SK-N-MC (cell line): Measurements from ENCODE around the gene YWHAE.

Experiments used
- DNase-seq: peaks from one replicate; pipeline ENCODE4 v3.0.0-alpha.2; 2011; ENCODE audit warnings: low read depth, low spot score
- H3K27ac ChIP-seq: fragments of 200-600 bp; sonication (generic); 2 replicates; pipeline ENCODE4 v1.5.1; 2016; ENCODE audit warnings: mixed run types
- H3K36me3 ChIP-seq: fragments of 200-600 bp; sonication (generic); 2 replicates; pipeline ENCODE4 v1.6.1; 2017; ENCODE audit warnings: antibody characterized with exemption, low read length, mixed read lengths; ENCODE audit not compliant: insufficient read depth
- H3K4me3 ChIP-seq: fragments of 200-600 bp; sonication (generic); 2 replicates; pipeline ENCODE4 v1.5.1; 2016
- H3K9ac ChIP-seq: fragments of 200-600 bp; sonication (generic); 2 replicates; pipeline ENCODE4 v1.8.0; 2017; ENCODE audit warnings: mixed run types, mixed read lengths; ENCODE audit not compliant: insufficient read length
- H3K9me3 ChIP-seq: fragments of 200-600 bp; sonication (generic); 2 replicates; pipeline ENCODE4 v1.6.1; 2017; ENCODE audit warnings: low read depth, mild to moderate bottlenecking, antibody characterized with exemption, low read length, moderate library complexity, mixed read lengths
- EZH2 ChIP-seq: fragments of 200-600 bp; sonication (generic); IDR thresholded peaks from one replicate; pipeline ENCODE4 v1.6.1; 2017; ENCODE audit warnings: antibody characterized with exemption
- FOXP2 ChIP-seq: optimal IDR thresholded peaks from 2 replicates; pipeline ENCODE3; 2011; ENCODE audit warnings: mild to moderate bottlenecking, moderate library complexity; ENCODE audit not compliant: insufficient read depth; ENCODE audit errors: extremely low read length, control extremely low read depth
- POLR2AphosphoS5 ChIP-seq: IDR thresholded peaks from 2 replicates; pipeline ENCODE4 v1.6.1; 2012; ENCODE audit warnings: mild to moderate bottlenecking, low read depth, low read length, borderline replicate concordance

YWHAE gene

DNA sequence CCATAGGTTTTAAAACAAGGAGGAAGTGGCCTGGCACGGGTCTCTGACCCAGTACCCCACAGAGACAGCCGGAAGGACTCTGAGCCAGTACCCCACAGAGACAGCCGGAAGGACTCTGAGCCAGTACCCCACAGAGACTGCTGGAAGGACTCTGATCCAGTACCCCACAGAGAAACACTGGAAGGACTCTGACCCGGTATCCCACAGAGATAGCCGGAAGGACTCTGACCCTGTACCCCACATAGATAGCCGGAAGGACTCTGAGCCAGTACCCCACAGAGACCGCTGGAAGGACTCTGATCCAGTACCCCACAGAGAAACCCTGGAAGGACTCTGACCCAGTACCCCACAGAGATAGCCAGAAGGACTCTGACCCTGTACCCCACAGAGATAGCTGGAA is 71.6 kb downstream of the YWHAE start:
- DNase-seq = no peak
- H3K9me3 ChIP-seq = no peaks in the 10 kb centered on the region
- TF ChIP-seq POLR2AphosphoS5 (no peak), FOXP2 (no peak), EZH2 (no peak)
- H3K4me3 ChIP-seq = no peak overlapping the region
- H3K27ac ChIP-seq = no peak overlapping the region
- no peak overlapping the region for H3K9ac ChIP-seq
- H3K36me3 ChIP-seq = no peaks in the 10 kb centered on the region

DNA sequence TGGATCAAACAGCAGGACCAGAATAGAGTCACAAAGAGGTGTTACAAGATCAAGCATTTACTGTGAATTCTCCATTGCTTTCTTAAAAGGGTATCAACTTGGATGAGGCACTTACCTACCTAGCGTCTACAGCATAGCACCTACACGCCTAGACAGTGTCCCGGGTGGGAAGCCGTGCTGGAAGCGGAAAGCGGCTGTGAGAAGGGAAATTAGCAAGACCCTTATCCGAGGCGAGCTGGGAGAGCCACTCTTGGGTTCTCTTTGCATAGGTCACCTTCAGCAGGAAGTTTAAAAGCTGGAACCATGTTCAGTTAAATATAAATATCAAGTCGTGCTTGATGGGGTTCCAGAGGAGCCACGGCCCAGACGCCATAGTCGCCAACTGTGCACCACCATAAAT is 74.3 kb downstream of the YWHAE start:
- Histone ChIP-seq H3K4me3 (no peak overlapping the region), H3K9ac (no peak overlapping the region), H3K36me3 (no peaks in the 10 kb centered on the region), H3K27ac (no peak overlapping the region), H3K9me3 (no peaks in the 10 kb centered on the region)
- TF ChIP-seq POLR2AphosphoS5 (no peak), FOXP2 (no peak), EZH2 (no peak)
- DNase-seq = no peak

DNA sequence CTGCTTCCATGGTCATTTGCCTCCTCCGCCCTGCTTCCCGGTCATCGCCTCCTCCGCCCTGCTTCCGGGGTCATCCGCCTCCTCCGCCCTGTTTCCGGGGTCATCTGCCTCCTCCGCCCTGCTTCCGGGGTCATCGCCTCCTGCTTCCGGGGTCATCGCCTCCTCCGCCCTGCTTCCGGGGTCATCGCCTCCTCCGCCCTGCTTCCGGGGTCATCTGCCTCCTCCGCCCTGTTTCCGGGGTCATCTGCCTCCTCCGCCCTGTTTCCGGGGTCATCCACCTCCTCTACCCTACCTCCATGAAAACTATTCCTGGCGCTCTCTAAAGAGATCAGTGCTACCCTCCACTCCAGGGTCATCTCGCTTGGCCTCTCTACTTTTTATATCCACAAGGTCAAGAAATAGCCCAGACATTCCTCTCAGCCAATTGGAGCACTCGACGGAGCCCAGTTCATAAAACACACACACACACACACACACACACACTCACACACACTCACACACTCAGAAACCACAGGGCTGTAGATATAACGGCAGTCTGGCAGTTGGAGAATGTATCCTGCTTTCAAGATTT is 75.7 kb downstream of the YWHAE start:
- DNase-seq = no peak
- no peak for TF ChIP-seq POLR2AphosphoS5
- no peak for TF ChIP-seq FOXP2
- no peak for TF ChIP-seq EZH2
- Histone ChIP-seq H3K36me3 (no peaks in the 10 kb centered on the region), H3K4me3 (no peak overlapping the region), H3K9me3 (no peaks in the 10 kb centered on the region), H3K27ac (no peak overlapping the region), H3K9ac (no peak overlapping the region)

DNA sequence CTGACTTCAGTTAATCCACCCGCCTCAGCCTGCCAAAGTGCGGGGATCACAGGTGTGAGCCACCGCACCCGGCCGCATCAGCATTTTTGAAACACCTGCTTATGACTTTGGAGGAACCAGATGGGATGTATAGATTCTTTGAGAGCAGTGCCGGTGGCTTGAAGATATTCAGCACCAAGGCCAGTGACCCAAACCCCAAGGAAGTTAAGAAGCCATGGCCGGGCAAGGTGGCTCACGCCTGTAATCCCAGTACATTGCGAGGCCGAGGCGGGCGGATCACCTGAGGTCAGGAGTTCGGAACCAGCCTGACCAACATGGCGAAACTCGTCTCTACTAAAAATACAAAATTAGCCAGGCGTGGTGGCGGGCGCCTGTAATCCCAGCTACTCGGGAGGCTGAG is 76.7 kb downstream of the YWHAE start:
- Histone ChIP-seq H3K9me3 (no peaks in the 10 kb centered on the region), H3K9ac (no peak overlapping the region), H3K4me3 (no peak overlapping the region), H3K36me3 (no peaks in the 10 kb centered on the region), H3K27ac (no peak overlapping the region)
- TF ChIP-seq FOXP2 (no peak), POLR2AphosphoS5 (no peak), EZH2 (no peak)
- DNase-seq = no peak

DNA sequence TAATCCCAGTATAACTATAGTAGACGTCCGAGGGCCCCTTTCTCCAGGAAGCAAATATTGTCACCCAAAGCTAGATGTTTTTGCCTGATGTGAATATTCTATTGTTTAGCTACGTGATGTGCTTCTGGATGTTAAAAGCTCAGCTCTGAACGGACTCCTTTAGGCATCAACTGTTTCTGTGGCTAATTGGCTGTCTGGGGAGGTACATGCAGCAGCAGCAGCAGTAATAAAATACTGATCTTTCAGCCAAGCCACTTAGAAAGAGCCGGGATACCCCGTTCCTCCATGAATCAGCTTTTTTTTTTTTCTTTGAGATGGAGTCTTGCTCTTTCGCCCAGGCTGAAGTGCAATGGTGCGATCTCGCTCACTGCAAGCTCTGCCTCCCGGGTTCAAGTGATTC is 77.5 kb downstream of the YWHAE start:
- Histone ChIP-seq H3K9me3 (no peaks in the 10 kb centered on the region), H3K36me3 (no peaks in the 10 kb centered on the region), H3K4me3 (no peak overlapping the region), H3K27ac (no peak overlapping the region), H3K9ac (no peak overlapping the region)
- TF ChIP-seq POLR2AphosphoS5 (no peak), EZH2 (no peak), FOXP2 (no peak)
- DNase-seq = no peak

DNA sequence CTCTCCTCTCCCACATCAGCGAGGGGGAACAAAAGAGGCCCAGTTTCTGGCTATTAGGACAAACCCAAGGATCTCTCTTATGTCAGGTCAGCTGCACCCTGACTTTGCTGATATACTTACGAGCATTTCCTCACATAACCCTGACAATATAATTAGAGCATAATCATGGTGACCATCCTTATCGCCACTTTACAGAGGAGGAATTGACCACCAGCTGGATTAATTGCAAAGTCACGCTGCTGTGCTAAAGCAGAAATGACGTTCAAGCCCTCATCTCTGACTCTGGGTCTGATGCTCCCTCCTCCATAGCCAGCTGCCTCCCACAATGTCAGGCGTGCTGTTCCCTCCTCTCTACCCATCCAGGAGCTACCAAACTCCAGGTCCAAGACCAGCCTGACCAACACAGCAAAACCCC is 78.0 kb downstream of the YWHAE start:
- no peaks in the 10 kb centered on the region for H3K36me3 ChIP-seq

DNA sequence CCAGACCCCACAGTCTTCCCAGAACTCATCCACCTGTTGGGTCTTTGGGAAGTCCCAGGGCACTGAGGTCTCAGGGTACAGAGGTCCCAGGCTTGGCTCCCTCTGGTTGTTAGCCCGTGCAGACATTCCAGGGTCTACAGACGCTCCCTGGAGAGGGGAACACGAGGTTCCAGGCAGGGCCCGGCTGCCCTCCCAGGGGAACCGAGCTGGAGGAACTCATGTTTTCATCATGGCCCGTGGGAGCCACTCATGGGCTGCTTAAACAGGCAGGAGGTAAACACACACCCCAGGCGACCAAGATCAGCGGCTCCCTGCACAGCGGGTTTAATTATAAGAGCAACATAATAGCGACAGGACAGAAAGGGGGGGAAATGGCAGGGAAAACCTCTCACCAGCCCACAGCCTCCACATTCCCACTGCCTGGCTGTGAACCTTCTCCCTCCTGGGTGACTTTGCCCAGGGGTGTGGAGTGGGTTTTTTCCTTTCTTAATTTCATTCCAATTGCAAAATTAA is 84.1 kb downstream of the YWHAE start:
- no peak for DNase-seq
- H3K27ac ChIP-seq = no peak overlapping the region
- no peaks in the 10 kb centered on the region for H3K9me3 ChIP-seq
- peak overlapping the region; percentile 36; the same call in 1 of the 2 replicates for H3K4me3 ChIP-seq
- H3K9ac ChIP-seq = no peak overlapping the region
- no peak for TF ChIP-seq FOXP2
- no peak for TF ChIP-seq POLR2AphosphoS5
- TF ChIP-seq EZH2 = no peak
- H3K36me3 ChIP-seq = no peaks in the 10 kb centered on the region

More for the DNA sequence above, 78.0 kb downstream of the YWHAE start:
- Histone ChIP-seq H3K9ac (no peak overlapping the region), H3K9me3 (no peaks in the 10 kb centered on the region), H3K27ac (no peak overlapping the region), H3K4me3 (no peak overlapping the region)
- no peak for DNase-seq
- TF ChIP-seq FOXP2 (no peak), POLR2AphosphoS5 (no peak), EZH2 (no peak)

DNA sequence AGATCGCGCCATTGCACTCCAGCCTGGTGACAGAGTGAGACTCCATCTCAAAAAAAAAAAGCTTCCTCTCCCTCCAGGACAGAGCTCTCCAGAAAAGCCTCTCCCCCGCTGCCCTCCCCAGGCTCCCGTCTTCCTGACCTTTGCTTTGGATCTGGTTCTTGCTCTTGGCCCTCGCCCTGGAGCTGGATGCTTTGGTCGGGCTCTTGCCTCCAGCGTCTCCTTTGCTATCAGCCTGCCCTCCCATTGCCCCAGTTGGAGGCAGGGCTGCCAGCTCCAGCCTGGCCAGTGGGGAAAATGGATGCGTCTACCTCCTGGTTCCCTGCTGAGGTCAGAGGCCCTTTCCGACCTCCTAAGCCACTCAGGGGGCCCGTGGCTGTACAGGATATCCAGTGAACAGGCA is 84.6 kb downstream of the YWHAE start:
- no peak overlapping the region for H3K27ac ChIP-seq
- DNase-seq = no peak
- H3K4me3 ChIP-seq = no peak overlapping the region
- no peaks in the 10 kb centered on the region for H3K9me3 ChIP-seq
- H3K36me3 ChIP-seq = no peaks in the 10 kb centered on the region
- H3K9ac ChIP-seq = no peak overlapping the region
- no peak for TF ChIP-seq FOXP2
